ENCODE measurements around the gene DRD3.

Gene DRD3

GRCh38 chr3:114178770-114179368 is at the start of gene DRD3:
Gene DRD3 (minus strand): TSS chr3:114179052. CDS start chr3:114171992, 7,060 bp downstream.
- no peak for DNase-seq

GRCh38 chr3:114227076-114227475 is 48.2 kb upstream of the DRD3 start:
- no peak for DNase-seq

- DNase-seq = no peak
These were observed 47.5 kb upstream of the DRD3 start for GRCh38 chr3:114226313-114226712.

GRCh38 chr3:114223143-114223542 is 44.3 kb upstream of the DRD3 start:
- DNase-seq = no peak

GRCh38 chr3:114221881-114222264 is 43.0 kb upstream of the DRD3 start:
- DNase-seq = no peak

- no peak for DNase-seq
These were observed 42.5 kb upstream of the DRD3 start for GRCh38 chr3:114221165-114221880.

GRCh38 chr3:114219741-114220140 is 40.9 kb upstream of the DRD3 start:
- DNase-seq = no peak

- DNase-seq = no peak
These were observed 39.8 kb upstream of the DRD3 start for GRCh38 chr3:114218578-114219185.

- DNase-seq = no peak
These were observed 39.2 kb upstream of the DRD3 start for GRCh38 chr3:114218006-114218405.

GRCh38 chr3:114217266-114217665 is 38.4 kb upstream of the DRD3 start:
- no peak for DNase-seq

GRCh38 chr3:114216186-114216970 is 37.5 kb upstream of the DRD3 start:
- no peak for DNase-seq

GRCh38 chr3:114214542-114215341 is 35.9 kb upstream of the DRD3 start:
- DNase-seq = no peak

GRCh38 chr3:114213627-114214541 is 35.0 kb upstream of the DRD3 start:
- peak; percentile 66 for DNase-seq

- no peak for DNase-seq
These were observed 34.4 kb upstream of the DRD3 start for GRCh38 chr3:114213292-114213626.

- DNase-seq = no peak
These were observed 33.8 kb upstream of the DRD3 start for GRCh38 chr3:114212646-114213045.

GRCh38 chr3:114207768-114208167 is 28.9 kb upstream of the DRD3 start:
- DNase-seq = no peak

- DNase-seq = no peak
These were observed 27.5 kb upstream of the DRD3 start for GRCh38 chr3:114206342-114206741.

- DNase-seq = no peak
These were observed 26.7 kb upstream of the DRD3 start for GRCh38 chr3:114205541-114205940.

- no peak for DNase-seq
These were observed 15.9 kb upstream of the DRD3 start for GRCh38 chr3:114194750-114195149.

GRCh38 chr3:114192136-114192535 is 13.3 kb upstream of the DRD3 start:
- no peak for DNase-seq

GRCh38 chr3:114186501-114186900 is 7.6 kb upstream of the DRD3 start:
- no peak for DNase-seq

- DNase-seq = no peak
These were observed 723 bp upstream of the DRD3 start for GRCh38 chr3:114179575-114179974.
